B cell (primary cell): ENCODE results near the gene PLEKHO2.

ENCODE experiments used
- CTCF ChIP-seq: fragments of 200-600 bp; IDR thresholded peaks from one replicate; pipeline ENCODE4 v1.8.0; 2022; ENCODE audit warnings: antibody characterized with exemption, mild to moderate bottlenecking
- EZH2 ChIP-seq: IDR thresholded peaks from 2 replicates; pipeline ENCODE4 v1.6.1; 2012; ENCODE audit warnings: borderline replicate concordance, low read depth, mild to moderate bottlenecking, moderate library complexity, low read length; ENCODE audit not compliant: insufficient read depth, poor library complexity, severe bottlenecking

- no peak for TF ChIP-seq CTCF
- TF ChIP-seq EZH2 = no peak
Observed at GRCh38 chr15:64810497-64811326, 31.0 kb upstream of the PLEKHO2 start.
